ENCODE results near the gene S100B. TPM values are rescaled to one million over a fixed set of nuclear protein-coding genes. Genes with fewer than 3 reads are reported as not detected.

Gene S100B
- 359 and 374 TPM in 2 replicates for total RNA-seq (2014; rRNA removed; shearing (Covaris generic))
- polyA plus RNA-seq (2015; cell fraction: cytosol; rRNA removed), result 491 and 658 TPM in 2 replicates
- polyA plus RNA-seq (2015; cell fraction: nucleus; rRNA removed), result 245 and 345 TPM in 2 replicates

- peak; percentile 93 for DNase-seq (ENCODE audit: low read depth, low spot score)
- in situ Hi-C loops (cut with HindIII; ENCODE audit: low pct_unique_long_range_greater_than_20kb, low sequenced_read_pairs), result no loop called here
Observed at GRCh38 chr21:46604975-46605766, at the start of gene S100B. Gene S100B, minus strand, starts transcription at chr21:46605082. Its CDS starts 2,667 bp downstream, at chr21:46602415.

GRCh38 chr21:46651121-46651520 is 46.2 kb upstream of the S100B start:
- in situ Hi-C loops (cut with HindIII; ENCODE audit: low pct_unique_long_range_greater_than_20kb, low sequenced_read_pairs), result no loop called here
- DNase-seq (ENCODE audit: low read depth, low spot score), result no peak

GRCh38 chr21:46650476-46651098 is 45.7 kb upstream of the S100B start:
- in situ Hi-C loops (cut with HindIII; ENCODE audit: low pct_unique_long_range_greater_than_20kb, low sequenced_read_pairs), result no loop called here

GRCh38 chr21:46649356-46649755 is 44.5 kb upstream of the S100B start:
- in situ Hi-C loops (cut with HindIII; ENCODE audit: low pct_unique_long_range_greater_than_20kb, low sequenced_read_pairs), result no loop called here
- no peak for DNase-seq (ENCODE audit: low read depth, low spot score)

More at GRCh38 chr21:46650476-46651098, 45.7 kb upstream of the S100B start:
- no peak for DNase-seq (ENCODE audit: low read depth, low spot score)

GRCh38 chr21:46648539-46648938 is 43.7 kb upstream of the S100B start:
- DNase-seq (ENCODE audit: low read depth, low spot score), result no peak
- in situ Hi-C loops (cut with HindIII; ENCODE audit: low pct_unique_long_range_greater_than_20kb, low sequenced_read_pairs), result no loop called here

- DNase-seq (ENCODE audit: low read depth, low spot score), result no peak
- in situ Hi-C loops (cut with HindIII; ENCODE audit: low pct_unique_long_range_greater_than_20kb, low sequenced_read_pairs), result no loop called here
Observed at GRCh38 chr21:46646541-46647154, 41.8 kb upstream of the S100B start.

GRCh38 chr21:46645840-46646239 is 41.0 kb upstream of the S100B start:
- in situ Hi-C loops (cut with HindIII; ENCODE audit: low pct_unique_long_range_greater_than_20kb, low sequenced_read_pairs), result no loop called here
- DNase-seq (ENCODE audit: low read depth, low spot score), result no peak

- no peak for DNase-seq (ENCODE audit: low read depth, low spot score)
- in situ Hi-C loops (cut with HindIII; ENCODE audit: low pct_unique_long_range_greater_than_20kb, low sequenced_read_pairs), result no loop called here
Observed at GRCh38 chr21:46643379-46644177, 38.7 kb upstream of the S100B start.

GRCh38 chr21:46641656-46642055 is 36.8 kb upstream of the S100B start:
- in situ Hi-C loops (cut with HindIII; ENCODE audit: low pct_unique_long_range_greater_than_20kb, low sequenced_read_pairs), result no loop called here

GRCh38 chr21:46639489-46640386 is 34.9 kb upstream of the S100B start:
- DNase-seq (ENCODE audit: low read depth, low spot score), result peak; percentile 58
- in situ Hi-C loops (cut with HindIII; ENCODE audit: low pct_unique_long_range_greater_than_20kb, low sequenced_read_pairs), result no loop called here

More at GRCh38 chr21:46641656-46642055, 36.8 kb upstream of the S100B start:
- DNase-seq (ENCODE audit: low read depth, low spot score), result no peak

- in situ Hi-C loops (cut with HindIII; ENCODE audit: low pct_unique_long_range_greater_than_20kb, low sequenced_read_pairs), result no loop called here
- no peak for DNase-seq (ENCODE audit: low read depth, low spot score)
Observed at GRCh38 chr21:46637952-46638746, 33.3 kb upstream of the S100B start.

GRCh38 chr21:46636550-46637285 is 31.8 kb upstream of the S100B start:
- DNase-seq (ENCODE audit: low read depth, low spot score), result no peak
- in situ Hi-C loops (cut with HindIII; ENCODE audit: low pct_unique_long_range_greater_than_20kb, low sequenced_read_pairs), result no loop called here

- DNase-seq (ENCODE audit: low read depth, low spot score), result no peak
- in situ Hi-C loops (cut with HindIII; ENCODE audit: low pct_unique_long_range_greater_than_20kb, low sequenced_read_pairs), result no loop called here
Observed at GRCh38 chr21:46636181-46636512, 31.3 kb upstream of the S100B start.

- DNase-seq (ENCODE audit: low read depth, low spot score), result peak; percentile 95
- in situ Hi-C loops (cut with HindIII; ENCODE audit: low pct_unique_long_range_greater_than_20kb, low sequenced_read_pairs), result no loop called here
Observed at GRCh38 chr21:46635324-46636180, 30.7 kb upstream of the S100B start, which contains the start of gene PRMT2. Gene PRMT2, plus strand, starts transcription at chr21:46635674. Its CDS starts 1,278 bp downstream, at chr21:46636952.

GRCh38 chr21:46634966-46635323 is 30.1 kb upstream of the S100B start:
- DNase-seq (ENCODE audit: low read depth, low spot score), result peak; percentile 62
- in situ Hi-C loops (cut with HindIII; ENCODE audit: low pct_unique_long_range_greater_than_20kb, low sequenced_read_pairs), result no loop called here

All from SK-MEL-5 (cell line).